Prostate gland (tissue), 2 donors: ENCODE results near the gene ATRN. TPM values are rescaled to one million over a fixed set of nuclear protein-coding genes. Genes with fewer than 3 reads are reported as not detected.

Source experiments
- DNase-seq: peaks from one replicate; pipeline ENCODE4 v3.0.0-alpha.2; 2019; ENCODE audit warnings: low spot score
- H3K27ac ChIP-seq, 2 donors: fragments of 200-600 bp; sonication (generic); 2 replicates each; pipeline ENCODE4 v1.5.1; 2017 to 2019
- H3K27me3 ChIP-seq: fragments of 200-600 bp; sonication (generic); replicated peaks from 2 replicates; pipeline ENCODE4 v1.5.1; 2019; ENCODE audit not compliant: insufficient read depth
- H3K36me3 ChIP-seq, 2 donors: fragments of 200-600 bp; sonication (generic); 1 replicate in 1 of 2; 2 replicates in 1 of 2; pipeline versions ENCODE4 v1.5.1 to v1.8.1; 2017 to 2019
- H3K4me1 ChIP-seq: fragments of 200-600 bp; sonication (generic); replicated peaks from 2 replicates; pipeline ENCODE4 v1.5.1; 2019
- H3K4me3 ChIP-seq, 2 donors: fragments of 200-600 bp; sonication (generic); 2 replicates each; pipeline ENCODE4 v1.5.1; 2017 to 2019
- H3K9me3 ChIP-seq: fragments of 200-600 bp; sonication (generic); 2 replicates; pipeline ENCODE4 v1.5.1; 2017
- CTCF ChIP-seq, 4 experiments: fragments of 200-600 bp in 2 of 4; fragments of 450-650 bp in 2 of 4; sonication (generic) in 2 of 4; IDR thresholded peaks; 1 replicate in 3 of 4; 2 replicates in 1 of 4; pipeline ENCODE4 v1.5.1; 2016 to 2019; ENCODE audit warnings: antibody characterized with exemption in 4 of 4, mild to moderate bottlenecking in 2 of 4, moderate library complexity in 2 of 4
- POLR2A ChIP-seq: fragments of 450-650 bp; IDR thresholded peaks from one replicate; pipeline ENCODE4 v1.6.1; 2016; ENCODE audit warnings: antibody characterized with exemption, mild to moderate bottlenecking
- POLR2AphosphoS5 ChIP-seq: sonication (generic); formaldehyde crosslinking; IDR thresholded peaks from one replicate; pipeline ENCODE4 v1.6.1; 2017; ENCODE audit warnings: antibody characterized with exemption
- WGBS: methylation state at CpG from one replicate; pipeline ENCODE4 v1.1.5; 2018; 5-methylcytosine and 5-hydroxymethylcytosine counted together
- intact Hi-C: fragments of 100-400 bp; cut with DNase I; formaldehyde crosslinking; loops from one replicate; pipeline ENCODE4 v1.14.2; 2022
- total RNA-seq, 2 donors: library from RNA; depleted of rRNA; stranded (reverse); fragments of >200 nt; gene quantifications; one replicate each; pipeline ENCODE4 v1.1.0, GENCODE V29; 2016

Gene ATRN
- total RNA-seq, 2 donors from 2014 or later: 34.6 to 38.1 TPM

- intact Hi-C loops: no loop called here
- TF ChIP-seq POLR2AphosphoS5: no peak
- TF ChIP-seq POLR2A: no peak
- no peak for TF ChIP-seq CTCF (IDR thresholded peaks at IDR 0.05)
- Histone ChIP-seq H3K4me3 (no peak overlapping the region), H3K4me1 (no peaks in the 10 kb centered on the region), H3K27ac (no peak overlapping the region), H3K9me3 (no peaks in the 10 kb centered on the region), H3K27me3 (no peaks in the 10 kb centered on the region), H3K36me3 (no peaks in the 10 kb centered on the region)
- WGBS: 34% methylated on average over 4 of the region's 4 CpGs
- peak; percentile 11 for DNase-seq
These were observed 145.4 kb downstream of the ATRN start for GRCh38 chr20:3616250-3616649.

- intact Hi-C loops: no loop called here
- no peak for DNase-seq
- H3K27me3 ChIP-seq: no peaks in the 10 kb centered on the region
- H3K9me3 ChIP-seq: no peaks in the 10 kb centered on the region
- H3K4me1 ChIP-seq: no peaks in the 10 kb centered on the region
- H3K27ac ChIP-seq: no peak overlapping the region
- TF ChIP-seq POLR2A: no peak
- TF ChIP-seq CTCF (IDR thresholded peaks at IDR 0.05): no peak
- TF ChIP-seq POLR2AphosphoS5: no peak
- H3K36me3 ChIP-seq: peaks cover 0 to 6% of the 10 kb centered on the region in 2 donors
- 91% methylated on average over 8 of the region's 8 CpGs for WGBS
- no peak overlapping the region for H3K4me3 ChIP-seq
These were observed 150.3 kb downstream of the ATRN start for GRCh38 chr20:3621111-3621510.

- Histone ChIP-seq H3K9me3 (no peaks in the 10 kb centered on the region), H3K36me3 (peaks cover 0 to 6% of the 10 kb centered on the region in 2 donors), H3K27ac (no peak overlapping the region), H3K4me3 (no peak overlapping the region), H3K27me3 (no peaks in the 10 kb centered on the region), H3K4me1 (no peaks in the 10 kb centered on the region)
- DNase-seq: no peak
- no peak for TF ChIP-seq CTCF (IDR thresholded peaks at IDR 0.05)
- no peak for TF ChIP-seq POLR2A
- no peak for TF ChIP-seq POLR2AphosphoS5
- WGBS: 75% methylated on average over 4 of the region's 4 CpGs
- intact Hi-C loops: no loop called here
These were observed 151.6 kb downstream of the ATRN start for GRCh38 chr20:3622406-3622805.

- no peak overlapping the region for H3K27ac ChIP-seq
- 80% methylated on average over 2 of the region's 2 CpGs for WGBS
- no peak for DNase-seq
- intact Hi-C loops: no loop called here
- TF ChIP-seq POLR2AphosphoS5: no peak
- no peak for TF ChIP-seq POLR2A
- TF ChIP-seq CTCF (IDR thresholded peaks at IDR 0.05): no peak
- peaks cover 0 to 6% of the 10 kb centered on the region in 2 donors for H3K36me3 ChIP-seq
- no peaks in the 10 kb centered on the region for H3K4me1 ChIP-seq
- H3K9me3 ChIP-seq: no peaks in the 10 kb centered on the region
- no peaks in the 10 kb centered on the region for H3K27me3 ChIP-seq
- no peak overlapping the region for H3K4me3 ChIP-seq
These were observed 156.7 kb downstream of the ATRN start for GRCh38 chr20:3627476-3627875.

- H3K27ac ChIP-seq: no peak overlapping the region
- peaks cover 0 to 6% of the 10 kb centered on the region in 2 donors for H3K36me3 ChIP-seq
- H3K27me3 ChIP-seq: no peaks in the 10 kb centered on the region
- no peak overlapping the region for H3K4me3 ChIP-seq
- intact Hi-C loops: no loop called here
- DNase-seq: no peak
- WGBS: 89% methylated on average over 16 of the region's 16 CpGs
- no peaks in the 10 kb centered on the region for H3K9me3 ChIP-seq
- no peaks in the 10 kb centered on the region for H3K4me1 ChIP-seq
- TF ChIP-seq POLR2AphosphoS5: no peak
- TF ChIP-seq CTCF (IDR thresholded peaks at IDR 0.05): no peak
- TF ChIP-seq POLR2A: no peak
These were observed 157.9 kb downstream of the ATRN start for GRCh38 chr20:3628502-3629314.
